Activated CD4-positive, alpha-beta T cell treated with anti-CD3 and anti-CD28 coated beads, Interleukin-2, amount 50 U/mL, for 16 hours (primary cell): ENCODE results near the gene CD1E.
"Not testable (repeated sequence)": the region's sequence is repeated elsewhere in the genome, so short reads cannot be mapped to it uniquely, and the experiment has no call there.

Experiments
- DNase-seq: peaks from one replicate; pipeline ENCODE4 v3.0.0-alpha.2; 2020

The CD1E gene

DNA sequence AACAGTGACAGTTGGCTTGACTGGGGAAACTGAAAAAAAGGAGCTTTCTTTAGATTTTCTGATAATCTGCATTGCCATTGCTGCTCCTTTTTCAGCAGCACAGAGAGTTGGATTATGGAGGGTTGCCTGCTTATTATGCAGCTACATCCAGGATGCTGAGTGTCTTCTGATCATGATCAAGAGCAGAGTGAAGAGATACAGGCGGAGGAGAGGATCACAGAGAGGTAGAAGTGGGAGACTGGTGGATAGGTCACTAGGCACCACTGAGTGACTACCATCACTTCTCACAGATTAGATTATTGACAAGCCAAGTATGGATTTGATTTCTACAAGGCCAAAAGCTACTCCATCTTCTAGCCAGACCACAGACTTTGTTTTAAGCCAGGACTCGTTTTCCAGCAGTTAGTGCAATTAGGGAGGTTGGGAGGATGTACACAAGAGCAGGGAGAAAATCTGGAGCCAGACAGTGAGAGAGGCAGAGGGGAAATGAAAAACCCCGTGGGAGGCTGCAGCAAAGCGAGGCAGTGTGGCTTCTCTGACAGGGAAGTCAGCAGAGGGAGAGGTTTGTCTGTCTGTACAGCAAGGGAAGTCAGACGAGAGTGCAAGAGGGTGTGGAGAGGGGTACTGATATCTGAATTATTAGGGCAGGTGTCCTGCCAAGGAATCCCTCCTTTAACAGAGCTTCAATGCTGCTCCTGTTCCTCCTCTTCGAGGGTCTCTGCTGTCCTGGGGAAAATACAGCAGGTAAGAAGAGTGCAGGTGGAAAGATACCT is at the start of gene CD1E:
CD1E (plus strand) TSS at position 592 of the 773 bp plus-strand sequence; CDS start at position 687, 95 bp downstream.
- DNase-seq: no peak

DNA sequence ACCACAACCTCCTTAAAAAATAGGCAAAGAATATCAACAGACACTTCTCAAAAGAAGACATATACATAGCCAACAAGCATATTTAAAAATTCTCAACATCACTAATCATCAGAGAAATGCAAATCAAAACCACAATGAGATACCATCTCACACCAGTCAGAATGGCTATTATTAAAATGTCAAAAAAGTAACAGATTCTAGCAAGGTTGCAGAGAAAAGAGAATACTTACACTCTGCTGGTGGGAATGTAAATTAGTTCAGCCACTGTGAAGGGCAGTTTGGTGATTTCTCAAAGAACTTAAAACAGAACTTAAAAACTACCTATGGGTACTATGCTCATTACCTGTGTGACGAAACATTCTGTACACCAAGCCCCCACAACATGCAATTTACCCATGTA is 43.1 kb upstream of the CD1E start:
- DNase-seq: no peak

DNA sequence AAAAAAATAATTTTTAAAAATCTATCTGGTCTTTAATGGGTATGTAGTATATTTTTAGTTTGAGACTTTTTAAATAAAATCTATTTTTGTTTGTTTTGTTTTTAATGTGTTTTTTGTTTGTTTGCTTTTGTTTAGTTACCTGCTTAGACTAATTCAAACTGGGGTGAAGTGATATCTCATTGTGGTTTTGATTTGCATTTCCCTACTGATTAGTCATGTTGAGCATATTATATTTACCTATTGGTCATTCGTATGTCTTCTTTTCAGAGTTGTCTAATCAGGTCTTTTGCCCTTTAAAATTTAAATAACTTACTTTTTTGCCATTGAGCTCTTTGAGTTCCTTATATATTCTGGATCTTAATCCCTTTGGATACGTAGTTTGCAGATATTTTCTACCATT is 42.6 kb upstream of the CD1E start:
- no peak for DNase-seq

DNA sequence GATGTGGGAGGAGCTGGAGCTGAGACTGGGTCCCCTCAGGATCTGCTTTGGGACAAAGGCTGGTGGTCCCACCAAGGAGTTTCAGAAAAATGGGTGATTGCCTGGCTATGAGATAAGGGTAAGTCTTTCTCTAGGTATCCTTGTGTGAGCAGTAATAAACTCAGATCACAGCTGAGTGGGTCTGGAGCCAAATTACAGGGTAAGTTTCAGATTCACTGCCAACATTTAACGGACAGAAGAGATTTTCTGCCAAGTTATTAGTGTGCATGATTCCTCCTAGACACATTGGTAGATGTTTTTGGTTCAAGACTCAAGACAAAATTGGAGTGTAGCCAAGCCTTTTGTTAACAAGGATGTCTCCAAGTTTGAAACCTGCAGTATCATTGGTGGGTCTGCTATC is 29.8 kb upstream of the CD1E start:
- DNase-seq: no peak

DNA sequence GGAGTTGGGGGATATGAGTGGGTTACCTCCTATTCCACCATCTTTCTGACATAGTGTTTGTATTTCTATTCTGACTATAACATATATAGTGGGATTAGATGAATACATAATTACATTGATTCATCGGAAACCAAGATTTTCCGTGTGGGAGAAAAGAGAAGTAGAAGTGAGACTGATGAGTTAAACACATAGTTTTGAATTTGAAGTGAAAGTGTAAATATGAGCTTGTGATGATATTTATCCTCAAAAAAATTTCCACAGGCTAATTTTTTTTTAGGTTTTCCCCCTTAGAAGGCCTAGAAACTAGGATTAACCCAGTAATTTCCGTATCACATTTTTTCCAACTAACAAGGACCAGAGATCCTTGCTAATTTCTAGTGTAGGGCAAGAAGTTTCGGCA is 29.3 kb upstream of the CD1E start:
- DNase-seq: no peak

DNA sequence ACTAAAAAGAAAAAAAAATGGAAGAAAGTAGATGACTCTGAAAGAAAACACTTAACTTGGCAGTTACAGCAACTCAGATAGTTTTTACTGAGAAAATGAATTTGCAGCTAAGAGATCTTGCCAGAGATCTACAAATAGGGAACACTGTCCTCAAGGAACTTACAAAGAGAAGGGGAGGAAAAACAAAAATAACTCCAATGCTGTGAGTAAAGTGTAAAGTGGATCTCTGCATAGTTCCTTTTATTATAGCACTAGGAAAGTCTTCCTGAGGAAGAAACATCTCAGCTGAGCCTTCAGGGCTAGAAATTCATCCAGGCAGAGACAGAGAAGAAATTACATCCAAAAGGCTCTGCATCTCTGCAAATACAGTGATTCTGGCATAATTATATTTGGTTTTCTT is 26.2 kb upstream of the CD1E start:
- DNase-seq: no peak

DNA sequence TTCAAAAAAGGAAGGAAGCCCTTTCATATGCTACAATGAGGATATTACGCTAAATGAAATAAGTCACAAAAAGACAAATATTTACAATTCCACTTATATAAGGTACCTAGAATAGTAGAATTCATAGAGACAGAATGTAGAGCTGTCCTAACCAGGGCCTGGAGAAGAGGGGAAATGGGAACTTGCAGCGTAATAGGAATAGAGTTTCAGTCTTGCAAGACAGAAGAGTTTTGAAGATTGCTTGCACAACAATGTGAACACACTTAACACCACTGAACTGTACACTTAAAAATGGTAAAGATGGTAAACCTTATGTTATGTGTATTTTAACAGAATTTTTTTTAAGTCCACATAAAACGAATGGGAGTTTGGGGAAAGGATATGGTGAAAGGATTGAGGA is 25.3 kb upstream of the CD1E start:
- no peak for DNase-seq

DNA sequence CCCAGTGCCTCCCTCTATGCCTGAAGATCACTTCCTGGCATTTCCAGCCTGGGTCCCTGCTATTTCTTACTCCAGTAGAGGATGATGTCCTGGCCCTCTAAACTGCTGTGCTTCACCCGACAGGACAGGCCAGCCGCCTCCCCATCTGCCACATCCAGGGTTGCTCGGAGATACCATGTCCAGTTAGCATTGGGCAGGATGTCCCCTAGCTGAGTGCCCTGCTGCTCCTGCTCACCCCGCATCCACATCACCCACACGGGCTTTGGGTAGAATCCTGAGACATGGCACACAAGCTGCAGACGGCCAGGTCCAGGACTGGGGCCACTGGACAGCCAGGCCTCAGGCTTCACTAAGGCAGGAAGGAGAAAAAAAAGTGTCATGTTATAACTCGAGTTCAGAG is 24.4 kb upstream of the CD1E start:
- DNase-seq: no peak

DNA sequence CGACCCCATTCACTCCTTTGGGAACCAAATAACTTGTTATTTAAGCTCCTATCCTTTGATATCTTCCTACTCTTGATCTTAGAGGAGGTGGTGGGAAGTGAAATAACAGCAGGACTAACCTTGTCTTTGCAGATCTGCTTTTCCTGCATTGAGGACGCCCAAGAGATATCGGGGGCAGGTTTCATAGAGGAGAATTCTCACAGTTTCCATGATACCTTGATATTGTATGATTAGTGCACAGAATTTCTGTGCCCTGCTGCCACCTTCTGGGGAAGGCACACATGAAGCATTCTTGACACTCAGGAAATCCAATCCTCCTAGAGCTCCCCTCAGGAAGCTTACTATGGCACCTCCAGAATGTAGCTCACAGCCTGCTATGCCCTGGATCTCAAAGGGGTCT is 24.0 kb upstream of the CD1E start:
- DNase-seq: peak; percentile 3

DNA sequence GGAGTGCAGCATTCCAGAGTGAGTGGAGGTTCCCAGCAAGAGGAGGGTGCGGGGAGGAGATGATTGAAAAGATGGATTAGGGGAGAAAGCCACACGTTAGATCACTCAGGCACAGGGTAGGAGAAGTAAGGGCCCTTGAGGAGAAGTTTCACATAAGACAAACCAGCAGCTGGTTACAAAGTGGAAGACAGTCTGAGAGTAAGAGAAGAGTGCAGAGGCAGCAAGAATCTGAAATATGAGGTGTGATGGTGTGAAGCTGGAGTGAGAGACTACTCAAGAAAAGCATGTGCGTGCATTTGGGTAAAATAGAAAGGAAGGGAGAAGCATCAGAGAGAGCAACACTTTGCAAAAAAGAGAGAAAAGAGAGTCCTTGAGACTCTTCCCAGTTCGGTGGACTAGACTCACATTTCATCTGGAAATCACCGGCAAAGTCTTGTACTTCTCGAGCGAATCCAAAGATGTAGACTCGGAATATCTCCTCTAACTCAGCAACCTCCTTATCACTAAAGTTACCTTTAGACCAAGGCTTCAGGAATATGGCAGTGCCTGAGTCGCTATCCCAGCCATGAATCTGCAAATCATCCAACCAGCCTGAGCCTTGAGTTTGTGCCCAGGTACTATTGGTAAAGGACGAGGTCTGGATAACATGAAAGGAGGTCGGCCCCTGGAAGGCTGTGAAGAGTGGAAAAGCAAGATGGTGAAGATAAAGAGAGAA is 23.1 kb upstream of the CD1E start:
- DNase-seq: no peak

DNA sequence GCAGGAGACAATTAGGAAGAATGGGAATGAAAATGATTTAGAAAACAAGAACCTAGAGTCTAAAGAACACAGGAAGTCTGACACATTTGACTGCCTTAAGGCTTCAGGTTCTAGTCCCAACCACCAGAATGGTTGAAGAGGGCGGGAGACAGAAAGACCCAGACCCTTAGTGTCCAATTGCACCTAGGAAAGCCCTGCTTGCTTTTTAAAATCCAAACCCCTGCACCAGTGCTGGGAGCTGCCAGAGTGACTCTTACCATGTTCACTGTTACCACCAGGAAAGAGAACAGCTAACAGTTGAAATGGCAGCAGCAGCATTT is 22.6 kb upstream of the CD1E start:
- DNase-seq: no peak

DNA sequence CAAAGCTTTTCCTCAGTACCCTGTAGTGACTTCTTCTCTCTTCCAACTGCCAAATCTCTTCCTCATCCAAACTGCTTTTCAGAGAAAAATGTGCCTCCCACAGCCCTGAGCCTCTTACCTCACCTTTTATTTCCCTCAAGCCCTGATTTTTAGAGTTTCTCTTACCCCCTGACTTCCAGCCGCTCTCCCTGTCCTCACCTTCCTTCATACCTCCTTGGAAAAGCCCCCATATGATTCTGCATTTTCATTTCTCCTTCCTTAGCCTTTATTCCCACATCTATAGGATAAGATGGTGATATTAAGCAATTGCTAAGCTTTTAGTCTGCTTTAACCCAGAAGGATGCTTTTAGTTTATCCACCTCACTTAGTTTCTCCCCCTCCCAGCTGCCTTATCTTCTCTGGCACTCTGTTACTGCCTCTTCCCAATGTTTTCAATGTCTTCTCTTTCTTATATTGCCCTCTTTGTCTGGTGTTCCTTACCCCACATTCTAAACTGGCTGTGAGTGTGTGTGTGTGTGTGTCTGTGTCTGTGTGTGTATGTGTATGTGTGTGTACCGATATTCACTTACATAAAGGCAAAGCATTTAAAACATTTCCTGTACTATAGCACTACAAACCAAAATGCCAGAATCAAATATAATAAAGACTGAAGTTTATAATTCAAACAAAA is 22.1 kb upstream of the CD1E start, which contains the start of gene CD1B:
CD1B (minus strand) TSS at position 51 of the 670 bp plus-strand sequence. CDS start 108 bp downstream, outside the sequence.
- no peak for DNase-seq

DNA sequence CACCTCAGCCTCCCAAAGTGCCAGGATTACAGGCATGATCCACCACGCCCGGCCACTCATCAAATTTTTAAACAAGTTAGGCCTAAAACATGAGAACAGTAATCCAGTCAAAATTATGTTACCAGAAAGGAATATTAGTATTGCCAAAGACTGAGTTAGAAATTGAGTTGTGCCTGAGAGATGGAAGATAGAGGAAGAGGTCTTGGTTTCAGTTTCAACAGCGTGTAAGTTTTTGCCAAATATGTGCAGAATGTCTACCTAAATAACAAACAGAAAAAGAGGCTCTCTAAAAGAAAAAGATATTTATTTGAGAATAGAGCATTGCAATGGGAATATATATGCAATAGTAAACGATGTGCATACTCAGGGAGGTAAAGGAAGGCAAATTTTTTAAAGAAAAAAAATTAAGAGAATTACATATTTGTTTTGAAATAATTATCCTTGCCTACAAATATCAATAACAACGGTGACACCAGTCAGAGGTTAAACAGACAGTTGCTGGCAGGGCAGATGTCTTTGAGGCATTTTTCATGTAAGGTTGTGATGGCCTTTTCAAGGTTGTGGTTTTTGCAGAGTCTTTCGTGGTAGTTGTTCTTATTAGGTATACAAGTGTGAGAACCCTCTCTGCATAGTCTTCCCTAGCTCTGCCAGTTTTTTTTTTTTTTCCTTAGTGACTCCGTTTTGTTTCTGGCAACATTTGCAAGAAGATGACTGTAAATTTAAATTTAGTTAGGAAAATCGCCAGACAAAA is 20.1 kb upstream of the CD1E start:
- DNase-seq: no peak

DNA sequence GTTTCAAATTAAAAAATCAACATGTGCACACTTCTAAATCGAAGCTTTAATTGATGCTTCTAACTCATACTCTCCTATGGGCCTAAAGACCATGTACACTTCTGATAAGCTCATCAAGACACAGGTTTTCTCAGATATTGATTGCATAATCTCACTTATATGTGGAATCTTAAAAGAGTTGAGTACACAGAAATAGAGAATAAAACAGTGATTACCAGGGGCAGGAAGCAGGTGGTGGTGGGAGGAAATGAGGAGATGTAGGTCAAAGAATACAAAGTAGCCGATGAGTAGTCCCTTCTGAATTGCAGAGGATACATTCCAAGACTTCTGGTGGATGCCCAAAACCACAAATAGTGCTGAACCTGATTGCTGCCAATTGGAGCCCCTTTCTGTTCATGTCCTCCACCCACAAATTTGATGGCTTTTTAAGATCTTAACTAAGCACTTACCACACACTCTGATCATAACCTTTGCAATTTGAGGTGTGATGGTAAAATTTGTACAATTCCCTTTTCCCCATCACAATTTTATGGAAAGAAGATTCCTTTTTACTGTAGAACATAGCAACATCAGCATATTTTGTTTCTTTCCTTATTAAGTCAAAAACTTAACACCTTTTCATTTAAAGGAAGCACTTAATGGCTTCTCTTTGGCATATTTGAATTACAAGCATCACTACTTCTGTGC is 19.0 kb upstream of the CD1E start:
- no peak for DNase-seq

DNA sequence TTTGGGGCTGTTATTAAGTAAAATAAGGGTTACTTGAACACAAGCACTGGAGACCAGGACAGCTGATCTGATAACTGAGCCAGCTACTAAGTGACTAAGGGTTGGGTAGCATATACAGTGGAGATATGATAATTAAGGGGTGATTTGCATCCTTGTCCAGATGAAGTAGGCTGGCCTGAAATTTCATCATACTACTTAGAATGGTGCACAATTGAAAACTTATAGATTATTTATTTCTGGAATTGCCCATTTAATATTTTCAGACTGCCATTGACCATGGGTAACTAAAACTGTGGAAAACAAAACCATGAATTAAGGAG is 18.5 kb upstream of the CD1E start:
- DNase-seq: no peak

DNA sequence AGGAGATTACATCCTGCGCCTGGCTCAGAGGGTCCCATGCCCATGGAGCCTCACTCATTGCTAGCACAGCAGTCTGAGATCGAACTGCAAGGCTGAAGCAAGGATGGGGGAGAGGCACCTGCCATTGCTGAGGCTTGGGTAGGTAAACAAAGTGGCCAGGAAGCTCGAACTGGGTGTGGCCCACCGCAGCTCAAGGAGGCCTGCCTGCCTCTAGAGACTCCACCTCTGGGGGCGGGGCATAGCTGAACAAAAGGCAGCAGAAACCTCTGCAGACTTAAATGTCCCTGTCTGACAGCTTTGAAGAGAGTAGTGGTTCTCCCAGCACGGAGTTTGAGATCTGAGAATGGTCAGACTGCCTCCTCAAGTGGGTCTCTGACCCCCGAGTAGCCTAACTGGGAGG is 17.3 kb upstream of the CD1E start:
- not testable (repeated sequence) for DNase-seq

DNA sequence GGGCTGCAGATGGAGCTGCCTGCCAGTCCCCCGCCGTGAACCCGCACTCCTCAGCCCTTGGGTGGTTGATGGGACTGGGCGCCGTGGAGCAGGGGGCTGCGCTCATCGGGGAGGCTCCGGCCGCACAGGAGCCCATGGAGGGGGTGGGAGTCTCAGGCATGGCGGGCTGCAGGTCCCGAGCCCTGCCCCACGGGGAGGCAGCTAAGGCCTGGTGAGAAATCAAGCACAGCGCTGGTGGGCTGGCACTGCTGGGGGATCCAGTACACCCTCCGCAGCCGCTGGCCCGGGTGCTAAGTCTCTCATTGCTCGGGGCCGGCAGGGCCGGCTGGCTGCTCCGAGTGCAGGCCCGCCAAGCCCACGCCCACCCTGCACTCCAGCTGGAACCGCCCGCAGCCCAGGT is 4.7 kb upstream of the CD1E start:
- DNase-seq: not testable (repeated sequence)

DNA sequence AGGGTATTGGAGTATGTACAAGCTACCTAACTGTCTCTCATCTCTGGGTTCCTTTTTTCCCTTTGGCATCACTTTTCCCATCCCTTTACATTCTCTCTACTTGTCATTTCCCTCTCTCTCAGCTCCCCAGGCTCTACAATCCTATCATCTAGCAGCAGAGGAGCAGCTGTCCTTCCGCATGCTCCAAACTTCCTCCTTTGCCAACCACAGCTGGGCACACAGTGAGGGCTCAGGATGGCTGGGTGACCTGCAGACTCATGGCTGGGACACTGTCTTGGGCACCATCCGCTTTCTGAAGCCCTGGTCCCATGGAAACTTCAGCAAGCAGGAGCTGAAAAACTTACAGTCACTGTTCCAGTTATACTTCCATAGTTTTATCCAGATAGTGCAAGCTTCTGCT is 561 bp downstream of the CD1E start:
- no peak for DNase-seq

DNA sequence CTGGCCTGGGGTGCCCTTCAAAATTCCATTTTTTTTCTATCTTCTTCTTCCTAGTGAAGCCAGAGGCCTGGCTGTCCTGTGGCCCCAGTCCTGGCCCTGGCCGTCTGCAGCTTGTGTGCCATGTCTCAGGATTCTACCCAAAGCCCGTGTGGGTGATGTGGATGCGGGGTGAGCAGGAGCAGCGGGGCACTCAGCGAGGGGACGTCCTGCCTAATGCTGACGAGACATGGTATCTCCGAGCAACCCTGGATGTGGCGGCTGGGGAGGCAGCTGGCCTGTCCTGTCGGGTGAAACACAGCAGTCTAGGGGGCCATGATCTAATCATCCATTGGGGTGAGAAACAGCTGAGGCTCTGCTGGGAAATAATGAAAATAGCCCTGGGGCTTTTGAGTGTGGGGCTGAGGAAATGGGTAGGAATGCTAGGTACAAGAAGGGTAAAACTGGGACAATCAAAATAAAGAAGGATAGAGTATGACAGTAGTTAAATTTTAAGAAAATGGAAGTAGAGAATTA is 2.1 kb downstream of the CD1E start:
- DNase-seq: no peak

DNA sequence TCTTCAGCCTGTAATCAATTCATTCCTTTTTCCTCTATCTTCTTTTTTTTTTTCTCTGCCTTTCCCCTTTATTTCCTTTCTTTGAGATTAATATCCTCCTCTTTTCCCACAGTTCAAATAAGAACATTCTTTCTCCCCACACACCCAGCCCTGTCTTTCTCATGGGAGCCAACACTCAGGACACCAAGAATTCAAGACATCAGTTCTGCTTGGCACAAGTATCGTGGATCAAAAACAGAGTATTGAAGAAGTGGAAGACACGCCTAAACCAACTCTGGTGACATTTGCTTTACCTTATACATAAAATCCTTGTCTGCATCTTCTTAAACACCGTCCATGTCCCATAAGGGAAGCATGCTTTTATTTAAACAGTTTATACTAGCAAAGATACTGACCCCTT is 2.9 kb downstream of the CD1E start:
- no peak for DNase-seq

DNA sequence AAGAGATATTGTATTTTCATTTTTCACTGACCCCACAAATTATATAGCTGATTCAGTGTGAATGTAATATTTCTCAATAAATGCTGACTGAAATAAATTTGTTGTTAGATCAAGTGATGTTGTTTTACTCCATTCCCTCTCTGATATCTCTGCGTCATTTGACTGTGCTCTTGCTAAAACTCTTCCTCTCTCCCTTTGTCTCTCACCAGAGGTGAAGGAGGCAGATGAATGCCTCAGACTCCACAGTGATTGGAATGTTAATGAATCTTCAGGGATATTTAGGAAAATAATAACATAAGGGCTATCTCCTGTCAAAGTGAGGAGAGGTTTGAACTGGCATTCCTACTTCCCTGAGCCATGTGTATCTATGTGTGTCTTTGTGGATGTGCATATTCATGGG is 3.7 kb downstream of the CD1E start:
- no peak for DNase-seq

DNA sequence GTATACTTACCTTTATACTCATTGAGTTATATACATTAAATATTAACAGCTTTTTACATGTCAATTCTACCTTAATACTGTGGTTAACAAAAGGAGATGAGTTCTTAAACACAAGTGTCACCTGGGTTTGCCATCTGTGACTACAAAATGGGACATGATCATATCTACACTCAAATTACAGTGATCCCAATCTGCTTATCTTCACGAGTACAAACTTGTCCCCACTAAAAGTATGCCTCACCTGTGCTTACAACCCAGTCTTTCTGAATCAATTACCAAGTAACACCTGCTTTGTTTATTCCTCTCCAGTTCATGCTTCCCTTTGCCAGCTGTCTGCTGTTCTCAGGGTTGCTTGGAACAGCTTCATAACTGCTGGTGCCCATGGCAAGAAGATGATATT is 8.8 kb downstream of the CD1E start:
- no peak for DNase-seq

DNA sequence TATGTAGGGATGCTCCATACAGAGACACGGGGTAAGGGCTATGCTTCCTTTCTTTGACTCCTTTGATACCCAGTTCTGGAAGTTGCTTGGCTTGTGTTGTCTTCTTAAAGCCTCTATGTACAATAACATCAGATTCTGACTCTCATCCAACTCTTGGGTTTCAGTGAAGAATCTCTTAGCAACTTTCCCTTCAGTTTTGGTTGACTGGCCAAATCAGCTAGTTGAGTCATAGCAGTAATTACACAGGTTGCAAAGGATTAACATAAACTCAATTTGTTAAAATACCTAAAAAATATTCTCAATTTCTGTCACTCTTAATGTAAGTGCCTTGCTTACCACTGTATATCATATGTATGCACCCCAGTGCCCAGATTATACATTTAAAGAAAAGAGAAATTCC is 9.2 kb downstream of the CD1E start:
- DNase-seq: no peak
